ENCODE data around the gene LINGO1.

Gene LINGO1

GRCh38 chr15:77613814-77614213, 18.9 kb downstream of the LINGO1 start:
- DNase-seq: no peak

GRCh38 chr15:77612958-77613601, 19.6 kb downstream of the LINGO1 start:
- no peak for DNase-seq

- no peak for DNase-seq
Observed at GRCh38 chr15:77611767-77612166, 20.9 kb downstream of the LINGO1 start.

- DNase-seq: no peak
Observed at GRCh38 chr15:77610731-77611130, 22.0 kb downstream of the LINGO1 start.

GRCh38 chr15:77609558-77609957, 23.2 kb downstream of the LINGO1 start:
- DNase-seq: no peak

- no peak for DNase-seq
Observed at GRCh38 chr15:77608774-77609173, 23.9 kb downstream of the LINGO1 start.

GRCh38 chr15:77607894-77608261, 24.8 kb downstream of the LINGO1 start:
- DNase-seq: peak; percentile 91

GRCh38 chr15:77607111-77607893, 25.4 kb downstream of the LINGO1 start:
- DNase-seq: peak; percentile 100

GRCh38 chr15:77606142-77607034, 26.3 kb downstream of the LINGO1 start:
- DNase-seq: peak; percentile 44

GRCh38 chr15:77605547-77605946, 27.2 kb downstream of the LINGO1 start:
- no peak for DNase-seq

GRCh38 chr15:77604973-77605372, 27.7 kb downstream of the LINGO1 start:
- DNase-seq: no peak

- peak; percentile 68 for DNase-seq
Observed at GRCh38 chr15:77603611-77604336, 28.9 kb downstream of the LINGO1 start.

GRCh38 chr15:77602800-77603199, 29.9 kb downstream of the LINGO1 start:
- no peak for DNase-seq

GRCh38 chr15:77599899-77600298, 32.8 kb downstream of the LINGO1 start:
- DNase-seq: peak; percentile 87

GRCh38 chr15:77599357-77599756, 33.4 kb downstream of the LINGO1 start:
- DNase-seq: no peak

- no peak for DNase-seq
Observed at GRCh38 chr15:77598644-77599043, 34.1 kb downstream of the LINGO1 start.

- DNase-seq: no peak
Observed at GRCh38 chr15:77597804-77598453, 34.8 kb downstream of the LINGO1 start.

- no peak for DNase-seq
Observed at GRCh38 chr15:77596821-77597803, 35.6 kb downstream of the LINGO1 start.

- DNase-seq: no peak
Observed at GRCh38 chr15:77595231-77595630, 37.5 kb downstream of the LINGO1 start.

- DNase-seq: no peak
Observed at GRCh38 chr15:77592758-77593157, 40.0 kb downstream of the LINGO1 start.
